ENCODE results near the gene CDCP1. TPM values are rescaled to one million over a fixed set of nuclear protein-coding genes. Genes with fewer than 3 reads are reported as not detected.

CDCP1 gene
- total RNA-seq, 3 donors from 2014 or later (not counting 1 experiment from before 2014, with no cell fraction given) = 0.38 to 0.61 (median 0.48) TPM

- H3K27ac Mint-ChIP-seq = no peak overlapping the region
- DNase-seq = no peak
- H3K27me3 ChIP-seq (ENCODE audit: control insufficient read depth, insufficient read depth, low read length) = peaks cover 9% of the 10 kb centered on the region
- no peaks in the 10 kb centered on the region for H3K9me3 ChIP-seq (ENCODE audit: control insufficient read depth, insufficient read depth, low read length)
- H3K9me3 Mint-ChIP-seq = no peaks in the 10 kb centered on the region
- no peak overlapping the region for H3K4me3 Mint-ChIP-seq
- H3K27me3 Mint-ChIP-seq (ENCODE audit: low read depth in 2 of 2) = peaks cover 25 to 36% of the 10 kb centered on the region in 2 donors
- peaks cover 16 to 18% of the 10 kb centered on the region in 2 donors for H3K4me1 Mint-ChIP-seq
- H3K36me3 Mint-ChIP-seq = no peaks in the 10 kb centered on the region
- no peak overlapping the region for H3K27ac ChIP-seq (ENCODE audit: low read length)
- no peaks in the 10 kb centered on the region for H3K36me3 ChIP-seq (ENCODE audit: control insufficient read depth, insufficient read depth, low read length)
- ATAC-seq = no peak
- H3K4me1 ChIP-seq (ENCODE audit: control insufficient read depth, insufficient read depth, low read length) = peaks cover 8% of the 10 kb centered on the region
- no peak overlapping the region for H3K4me3 ChIP-seq (ENCODE audit: low read length)
- 80% methylated on average over 2 of the region's 2 CpGs for WGBS (ENCODE audit: insufficient coverage)
- intact Hi-C loops (cut with micrococcal nuclease) = no loop called here
- no peak for TF ChIP-seq CTCF (IDR thresholded peaks at IDR 0.05)
Observed at GRCh38 chr3:45119824-45120358, 26.3 kb downstream of the CDCP1 start.

GRCh38 chr3:45119376-45119775 lies 26.8 kb downstream of the CDCP1 start:
- Histone ChIP-seq H3K4me1 (ENCODE audit: control insufficient read depth, insufficient read depth, low read length) (peaks cover 8% of the 10 kb centered on the region), H3K27me3 (ENCODE audit: control insufficient read depth, insufficient read depth, low read length) (peaks cover 9% of the 10 kb centered on the region), H3K4me3 (ENCODE audit: low read length) (no peak overlapping the region), H3K9me3 (ENCODE audit: control insufficient read depth, insufficient read depth, low read length) (no peaks in the 10 kb centered on the region), H3K36me3 (ENCODE audit: control insufficient read depth, insufficient read depth, low read length) (no peaks in the 10 kb centered on the region), H3K27ac (ENCODE audit: low read length) (no peak overlapping the region)
- intact Hi-C loops (cut with micrococcal nuclease) = no loop called here
- Mint-ChIP-seq H3K27ac (no peak overlapping the region), H3K27me3 (ENCODE audit: low read depth in 2 of 2) (peaks cover 23 to 36% of the 10 kb centered on the region in 2 donors), H3K9me3 (no peaks in the 10 kb centered on the region), H3K4me3 (no peak overlapping the region), H3K36me3 (no peaks in the 10 kb centered on the region), H3K4me1 (peaks cover 16 to 18% of the 10 kb centered on the region in 2 donors)
- DNase-seq (no peak), ATAC-seq (no peak)
- TF ChIP-seq CTCF (IDR thresholded peaks at IDR 0.05) = no peak
- 90% methylated on average over 4 of the region's 4 CpGs for WGBS (ENCODE audit: insufficient coverage)

GRCh38 chr3:45118615-45119071 lies 27.5 kb downstream of the CDCP1 start:
- H3K27ac Mint-ChIP-seq = no peak overlapping the region
- no peak for ATAC-seq
- H3K9me3 Mint-ChIP-seq = no peaks in the 10 kb centered on the region
- H3K27me3 ChIP-seq (ENCODE audit: control insufficient read depth, insufficient read depth, low read length) = peaks cover 9% of the 10 kb centered on the region
- peaks cover 8% of the 10 kb centered on the region for H3K4me1 ChIP-seq (ENCODE audit: control insufficient read depth, insufficient read depth, low read length)
- H3K4me3 ChIP-seq (ENCODE audit: low read length) = no peak overlapping the region
- TF ChIP-seq CTCF (IDR thresholded peaks at IDR 0.05) = no peak
- 20% methylated on average over 2 of the region's 2 CpGs for WGBS (ENCODE audit: insufficient coverage)
- no peaks in the 10 kb centered on the region for H3K36me3 Mint-ChIP-seq
- no peaks in the 10 kb centered on the region for H3K9me3 ChIP-seq (ENCODE audit: control insufficient read depth, insufficient read depth, low read length)
- no peak for DNase-seq
- intact Hi-C loops (cut with micrococcal nuclease) = no loop called here
- H3K27me3 Mint-ChIP-seq (ENCODE audit: low read depth in 2 of 2) = peaks cover 23 to 36% of the 10 kb centered on the region in 2 donors
- H3K4me3 Mint-ChIP-seq = no peak overlapping the region
- H3K4me1 Mint-ChIP-seq = peaks cover 16 to 18% of the 10 kb centered on the region in 2 donors
- no peak overlapping the region for H3K27ac ChIP-seq (ENCODE audit: low read length)
- no peaks in the 10 kb centered on the region for H3K36me3 ChIP-seq (ENCODE audit: control insufficient read depth, insufficient read depth, low read length)

- WGBS (ENCODE audit: insufficient coverage) = 92% methylated on average over 3 of the region's 4 CpGs
- no peaks in the 10 kb centered on the region for H3K9me3 ChIP-seq (ENCODE audit: control insufficient read depth, insufficient read depth, low read length)
- no peak overlapping the region for H3K4me3 ChIP-seq (ENCODE audit: low read length)
- H3K9me3 Mint-ChIP-seq = no peaks in the 10 kb centered on the region
- H3K27ac Mint-ChIP-seq = no peak overlapping the region
- ATAC-seq (no peak), DNase-seq (no peak)
- no peak overlapping the region for H3K4me3 Mint-ChIP-seq
- peaks cover 18 to 21% of the 10 kb centered on the region in 2 donors for H3K4me1 Mint-ChIP-seq
- no peak overlapping the region for H3K27ac ChIP-seq (ENCODE audit: low read length)
- peaks cover 9% of the 10 kb centered on the region for H3K27me3 ChIP-seq (ENCODE audit: control insufficient read depth, insufficient read depth, low read length)
- peaks cover 8% of the 10 kb centered on the region for H3K4me1 ChIP-seq (ENCODE audit: control insufficient read depth, insufficient read depth, low read length)
- H3K27me3 Mint-ChIP-seq (ENCODE audit: low read depth in 2 of 2) = peaks cover 25 to 32% of the 10 kb centered on the region in 2 donors
- intact Hi-C loops (cut with micrococcal nuclease) = no loop called here
- H3K36me3 Mint-ChIP-seq = no peaks in the 10 kb centered on the region
- no peaks in the 10 kb centered on the region for H3K36me3 ChIP-seq (ENCODE audit: control insufficient read depth, insufficient read depth, low read length)
- no peak for TF ChIP-seq CTCF (IDR thresholded peaks at IDR 0.05)
Observed at GRCh38 chr3:45116350-45116749, 29.8 kb downstream of the CDCP1 start.

Data from natural killer cell (primary cell).